HFFc6 (cell line): Measurements from ENCODE around the gene SMDT1. TPM values are rescaled to one million over a fixed set of nuclear protein-coding genes. Genes with fewer than 3 reads are reported as not detected.
A peak's percentile ranks its signal among the peaks of the same experiment; 100 is the strongest.

Source experiments
- DNase-seq: peaks from one replicate; pipeline ENCODE4 v3.0.0-alpha.2; 2018
- H3K27ac Mint-ChIP-seq: 2 replicates; pipeline ENCODE4 v1.8.0; 2020; ENCODE audit warnings: mild to moderate bottlenecking, mixed read lengths
- H3K27me3 Mint-ChIP-seq: 2 replicates; pipeline ENCODE4 v1.8.0; 2021; ENCODE audit warnings: mild to moderate bottlenecking, moderate library complexity, mixed read lengths; ENCODE audit not compliant: insufficient read depth
- H3K36me3 Mint-ChIP-seq: 2 replicates; pipeline ENCODE4 v1.8.0; 2021; ENCODE audit warnings: low read depth, mixed read lengths
- H3K4me1 Mint-ChIP-seq: 2 replicates; pipeline ENCODE4 v1.8.0; 2020; ENCODE audit warnings: low read depth, mixed read lengths
- H3K4me3 Mint-ChIP-seq: 2 replicates; pipeline ENCODE4 v1.8.0; 2020; ENCODE audit warnings: mild to moderate bottlenecking, moderate library complexity, mixed read lengths
- H3K9me3 Mint-ChIP-seq: 2 replicates; pipeline ENCODE4 v1.8.0; 2020; ENCODE audit warnings: mild to moderate bottlenecking, mixed read lengths
- CTCF ChIP-seq: fragments of 200-600 bp; sonication (generic); IDR thresholded peaks from 2 replicates; pipeline ENCODE4 v1.5.0; 2021; ENCODE audit warnings: antibody characterized with exemption, mild to moderate bottlenecking
- total RNA-seq, 6 experiments: library from RNA; stranded (reverse); fragmentation: NEBNext Ultra II Directional; extraction: Animal tissue kit (Norgen Biotek cat#: 25700); gene quantifications; 2 replicates in 1 of 6; 3 replicates in 5 of 6; pipeline ENCODE4 v1.2.3, GENCODE V29; 2021

The SMDT1 gene
- total RNA-seq, 6 experiments from 2014 or later = 46.8 to 55.4 (median 51.7) TPM

GRCh38 chr22:42072606-42073330, 6.7 kb upstream of the SMDT1 start:
- Mint-ChIP-seq H3K27me3 (peaks cover 2% of the 10 kb centered on the region), H3K27ac (peak overlapping the region; percentile 78), H3K9me3 (no peaks in the 10 kb centered on the region), H3K36me3 (peaks cover 10% of the 10 kb centered on the region), H3K4me1 (peaks cover 42% of the 10 kb centered on the region), H3K4me3 (peak overlapping the region; percentile 76; the same call in 1 of the 2 replicates)
- TF ChIP-seq CTCF = peak; percentile 44
- no peak for DNase-seq

- no peak for DNase-seq
- H3K4me3 Mint-ChIP-seq = peak overlapping the region; percentile 76
- peaks cover 10% of the 10 kb centered on the region for H3K36me3 Mint-ChIP-seq
- H3K27me3 Mint-ChIP-seq = peaks cover 2% of the 10 kb centered on the region
- TF ChIP-seq CTCF = no peak
- H3K9me3 Mint-ChIP-seq = no peaks in the 10 kb centered on the region
- peak overlapping the region; percentile 78 for H3K27ac Mint-ChIP-seq
- H3K4me1 Mint-ChIP-seq = peaks cover 43% of the 10 kb centered on the region
Measured at GRCh38 chr22:42073621-42074041, 5.9 kb upstream of the SMDT1 start.

- H3K27ac Mint-ChIP-seq = peak within 1 kb of the TSS; percentile 86
- peaks cover 10% of the 10 kb centered on the region for H3K36me3 Mint-ChIP-seq
- no peaks in the 10 kb centered on the region for H3K9me3 Mint-ChIP-seq
- H3K27me3 Mint-ChIP-seq = peaks cover 2% of the 10 kb centered on the region
- DNase-seq = no peak
- H3K4me3 Mint-ChIP-seq = peak within 1 kb of the TSS; percentile 76
- peaks cover 49% of the 10 kb centered on the region for H3K4me1 Mint-ChIP-seq
- peak; percentile 77 for TF ChIP-seq CTCF
Measured at GRCh38 chr22:42074132-42074811, 5.2 kb upstream of the SMDT1 start, which contains the start of gene PHETA2. TSS of gene PHETA2 (plus strand) at chr22:42074248. CDS start at chr22:42077294, 3,046 bp downstream.

GRCh38 chr22:42074846-42075676, 4.4 kb upstream of the SMDT1 start:
- H3K4me1 Mint-ChIP-seq = peaks cover 45% of the 10 kb centered on the region
- no peaks in the 10 kb centered on the region for H3K9me3 Mint-ChIP-seq
- peak overlapping the region; percentile 73 for H3K4me3 Mint-ChIP-seq
- peak; percentile 34; the same call in 1 of the 2 replicates for TF ChIP-seq CTCF
- H3K27ac Mint-ChIP-seq = peak overlapping the region; percentile 86
- H3K27me3 Mint-ChIP-seq = peaks cover 8% of the 10 kb centered on the region
- peaks cover 10% of the 10 kb centered on the region for H3K36me3 Mint-ChIP-seq
- DNase-seq = no peak

GRCh38 chr22:42076764-42077485, 2.6 kb upstream of the SMDT1 start:
- no peak for TF ChIP-seq CTCF
- peaks cover 14% of the 10 kb centered on the region for H3K36me3 Mint-ChIP-seq
- H3K27me3 Mint-ChIP-seq = peaks cover 8% of the 10 kb centered on the region
- no peak for DNase-seq
- H3K27ac Mint-ChIP-seq = no peak overlapping the region
- no peak overlapping the region for H3K4me3 Mint-ChIP-seq
- peaks cover 44% of the 10 kb centered on the region for H3K4me1 Mint-ChIP-seq
- H3K9me3 Mint-ChIP-seq = no peaks in the 10 kb centered on the region
